Measurements from ENCODE around the gene SERPINE2. TPM values are rescaled to one million over a fixed set of nuclear protein-coding genes. Genes with fewer than 3 reads are reported as not detected.
A peak's percentile ranks its signal among the peaks of the same experiment; 100 is the strongest.

SERPINE2 gene
- total and polyA plus RNA-seq, 9 donors: 59.6 to 136 (median 113) TPM

DNA sequence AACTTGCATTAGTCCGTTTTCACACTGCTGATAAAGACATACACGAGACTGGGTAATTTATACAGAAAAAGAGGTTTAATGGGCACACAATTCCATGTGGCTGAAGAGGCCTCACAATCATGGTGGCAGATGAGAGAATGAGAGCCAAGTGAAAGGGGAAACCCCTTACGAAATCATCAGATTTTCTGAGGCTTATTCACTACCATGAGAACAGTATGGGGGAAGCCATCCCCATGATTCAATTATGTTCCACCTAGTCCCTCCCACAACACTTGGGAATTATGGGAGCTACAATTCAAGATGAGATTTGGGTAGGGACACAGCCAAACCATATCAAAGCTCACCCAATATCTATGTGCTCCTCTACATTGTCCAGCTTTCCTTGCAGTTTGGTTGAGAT, 16.0 kb upstream of the SERPINE2 start:
- Histone ChIP-seq H3K4me1 (ENCODE audit: control insufficient read depth, insufficient read depth, low read length) (no peaks in the 10 kb centered on the region), H3K36me3 (ENCODE audit: control insufficient read depth, insufficient read depth, low read length) (no peaks in the 10 kb centered on the region), H3K27me3 (ENCODE audit: control insufficient read depth, insufficient read depth, low read length) (no peaks in the 10 kb centered on the region), H3K27ac (ENCODE audit: low read length) (no peak overlapping the region), H3K4me3 (ENCODE audit: low read length) (no peak overlapping the region), H3K9me3 (replicated peaks; ENCODE audit: control insufficient read depth, low read depth, low read length) (no peaks in the 10 kb centered on the region)
- no peak for DNase-seq
- WGBS (ENCODE audit: insufficient coverage): 82% methylated on average over 2 of the region's 3 CpGs

- peaks cover under 1% of the 10 kb centered on the region for H3K27me3 ChIP-seq (ENCODE audit: control insufficient read depth, insufficient read depth, low read length)
- no peak overlapping the region for H3K27ac ChIP-seq (ENCODE audit: low read length)
- H3K4me1 ChIP-seq (ENCODE audit: control insufficient read depth, insufficient read depth, low read length): no peaks in the 10 kb centered on the region
- no peaks in the 10 kb centered on the region for H3K9me3 ChIP-seq (replicated peaks; ENCODE audit: control insufficient read depth, low read depth, low read length)
- no peak for DNase-seq
- 80% methylated on average over 1 of the region's 3 CpGs for WGBS (ENCODE audit: insufficient coverage)
- no peaks in the 10 kb centered on the region for H3K36me3 ChIP-seq (ENCODE audit: control insufficient read depth, insufficient read depth, low read length)
- no peak overlapping the region for H3K4me3 ChIP-seq (ENCODE audit: low read length)
Measured at GRCh38 chr2:224046752-224047151, 7.7 kb upstream of the SERPINE2 start.

- Histone ChIP-seq H3K4me1 (ENCODE audit: control insufficient read depth, insufficient read depth, low read length) (peaks cover 4% of the 10 kb centered on the region), H3K36me3 (ENCODE audit: control insufficient read depth, insufficient read depth, low read length) (no peaks in the 10 kb centered on the region), H3K4me3 (ENCODE audit: low read length) (no peak overlapping the region), H3K9me3 (replicated peaks; ENCODE audit: control insufficient read depth, low read depth, low read length) (no peaks in the 10 kb centered on the region), H3K27me3 (ENCODE audit: control insufficient read depth, insufficient read depth, low read length) (peaks cover 16% of the 10 kb centered on the region), H3K27ac (ENCODE audit: low read length) (no peak overlapping the region)
- WGBS (ENCODE audit: insufficient coverage): 75% methylated on average over 1 of the region's 6 CpGs
- peak; percentile 54 for DNase-seq
Measured at GRCh38 chr2:224042191-224042696, 3.2 kb upstream of the SERPINE2 start.

DNA sequence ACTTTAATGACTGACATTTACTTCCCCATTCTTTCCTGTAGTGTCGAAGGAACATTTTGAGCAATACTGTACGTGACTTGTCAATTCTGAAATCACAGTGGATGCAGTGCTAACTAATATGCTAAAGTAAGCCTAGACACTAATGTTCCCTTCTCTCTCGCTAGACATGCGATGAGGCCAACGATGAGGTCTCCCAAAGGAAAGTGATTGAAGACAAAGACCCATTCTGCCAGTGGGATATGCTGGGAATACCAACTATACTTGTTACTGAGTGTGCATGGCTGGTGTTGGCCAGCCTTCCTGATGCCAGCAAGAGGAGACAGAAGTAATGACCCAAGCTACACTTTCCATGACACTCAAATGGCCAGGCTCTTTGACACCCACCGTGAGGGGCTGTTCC, 2.5 kb upstream of the SERPINE2 start:
- Histone ChIP-seq H3K9me3 (replicated peaks; ENCODE audit: control insufficient read depth, low read depth, low read length) (no peaks in the 10 kb centered on the region), H3K4me1 (ENCODE audit: control insufficient read depth, insufficient read depth, low read length) (peaks cover 4% of the 10 kb centered on the region), H3K27ac (ENCODE audit: low read length) (no peak overlapping the region), H3K4me3 (ENCODE audit: low read length) (no peak overlapping the region), H3K27me3 (ENCODE audit: control insufficient read depth, insufficient read depth, low read length) (peaks cover 19% of the 10 kb centered on the region), H3K36me3 (ENCODE audit: control insufficient read depth, insufficient read depth, low read length) (no peaks in the 10 kb centered on the region)
- WGBS (ENCODE audit: insufficient coverage): 100% methylated on average over 1 of the region's 6 CpGs
- no peak for DNase-seq

DNA sequence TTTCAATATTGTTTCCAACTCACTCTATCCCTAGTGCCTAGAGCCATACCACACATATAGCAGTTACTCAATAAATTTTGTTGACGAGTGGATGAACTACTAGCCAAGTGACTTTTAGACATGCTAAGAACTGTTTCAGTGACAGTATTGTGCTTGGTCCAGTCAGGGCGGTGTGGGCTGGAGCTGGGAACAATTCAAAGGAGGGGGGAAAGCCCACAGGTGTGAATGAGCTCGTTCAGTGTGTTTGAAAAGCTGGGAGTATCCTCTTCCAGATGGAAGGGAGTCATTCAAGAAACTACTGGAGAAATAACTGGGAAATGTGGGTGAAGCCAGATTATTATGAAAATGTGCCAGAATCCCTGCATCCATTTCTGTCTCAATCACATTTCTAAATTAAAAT, 1.7 kb upstream of the SERPINE2 start:
- Histone ChIP-seq H3K9me3 (replicated peaks; ENCODE audit: control insufficient read depth, low read depth, low read length) (no peaks in the 10 kb centered on the region), H3K36me3 (ENCODE audit: control insufficient read depth, insufficient read depth, low read length) (no peaks in the 10 kb centered on the region), H3K27ac (ENCODE audit: low read length) (no peak overlapping the region), H3K27me3 (ENCODE audit: control insufficient read depth, insufficient read depth, low read length) (peaks cover 19% of the 10 kb centered on the region), H3K4me1 (ENCODE audit: control insufficient read depth, insufficient read depth, low read length) (peaks cover 4% of the 10 kb centered on the region), H3K4me3 (ENCODE audit: low read length) (no peak overlapping the region)
- 88% methylated on average over 2 of the region's 3 CpGs for whole genome bisulfite sequencing (ENCODE audit: insufficient coverage)
- DNase-seq: no peak

- WGBS (ENCODE audit: insufficient coverage): 5% methylated on average over 11 of the region's 21 CpGs
- H3K27ac ChIP-seq (ENCODE audit: low read length): peak overlapping the region; percentile 72
- peaks cover 19% of the 10 kb centered on the region for H3K27me3 ChIP-seq (ENCODE audit: control insufficient read depth, insufficient read depth, low read length)
- DNase-seq: peak; percentile 30
- no peaks in the 10 kb centered on the region for H3K9me3 ChIP-seq (replicated peaks; ENCODE audit: control insufficient read depth, low read depth, low read length)
- no peaks in the 10 kb centered on the region for H3K36me3 ChIP-seq (ENCODE audit: control insufficient read depth, insufficient read depth, low read length)
- peak overlapping the region; percentile 53 for H3K4me3 ChIP-seq (ENCODE audit: low read length)
- peaks cover 4% of the 10 kb centered on the region for H3K4me1 ChIP-seq (ENCODE audit: control insufficient read depth, insufficient read depth, low read length)
Measured at GRCh38 chr2:224039770-224040440, 819 bp upstream of the SERPINE2 start.

DNA sequence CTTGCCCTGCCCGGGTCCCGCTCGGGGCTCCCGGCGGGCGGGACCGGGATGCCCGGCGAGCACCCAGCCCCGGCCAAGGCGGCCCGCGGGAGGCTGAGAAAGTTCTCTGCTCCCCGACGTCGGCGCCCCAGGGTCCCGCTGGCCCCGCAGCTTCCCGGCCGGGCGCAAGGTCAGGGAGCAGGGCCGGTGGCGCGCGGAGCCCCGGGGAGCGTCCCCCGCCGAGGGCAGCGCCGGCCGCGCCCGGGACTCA, 331 bp downstream of the SERPINE2 start:
- Histone ChIP-seq H3K9me3 (replicated peaks; ENCODE audit: control insufficient read depth, low read depth, low read length) (no peaks in the 10 kb centered on the region), H3K4me3 (ENCODE audit: low read length) (peak overlapping the region; percentile 64), H3K4me1 (ENCODE audit: control insufficient read depth, insufficient read depth, low read length) (peaks cover 4% of the 10 kb centered on the region), H3K36me3 (ENCODE audit: control insufficient read depth, insufficient read depth, low read length) (no peaks in the 10 kb centered on the region), H3K27me3 (ENCODE audit: control insufficient read depth, insufficient read depth, low read length) (peaks cover 19% of the 10 kb centered on the region), H3K27ac (ENCODE audit: low read length) (no peak overlapping the region)
- no peak for DNase-seq
- WGBS (ENCODE audit: insufficient coverage): 0% methylated on average over 35 of the region's 35 CpGs

- Histone ChIP-seq H3K4me3 (ENCODE audit: low read length) (peak overlapping the region; percentile 64), H3K9me3 (replicated peaks; ENCODE audit: control insufficient read depth, low read depth, low read length) (no peaks in the 10 kb centered on the region), H3K4me1 (ENCODE audit: control insufficient read depth, insufficient read depth, low read length) (peaks cover 4% of the 10 kb centered on the region), H3K27ac (ENCODE audit: low read length) (no peak overlapping the region), H3K36me3 (ENCODE audit: control insufficient read depth, insufficient read depth, low read length) (no peaks in the 10 kb centered on the region), H3K27me3 (ENCODE audit: control insufficient read depth, insufficient read depth, low read length) (peaks cover 19% of the 10 kb centered on the region)
- WGBS (ENCODE audit: insufficient coverage): under 1% methylated on average over 33 of the region's 36 CpGs
- DNase-seq: peak; percentile 51
Measured at GRCh38 chr2:224038049-224038829, 847 bp downstream of the SERPINE2 start.

DNA sequence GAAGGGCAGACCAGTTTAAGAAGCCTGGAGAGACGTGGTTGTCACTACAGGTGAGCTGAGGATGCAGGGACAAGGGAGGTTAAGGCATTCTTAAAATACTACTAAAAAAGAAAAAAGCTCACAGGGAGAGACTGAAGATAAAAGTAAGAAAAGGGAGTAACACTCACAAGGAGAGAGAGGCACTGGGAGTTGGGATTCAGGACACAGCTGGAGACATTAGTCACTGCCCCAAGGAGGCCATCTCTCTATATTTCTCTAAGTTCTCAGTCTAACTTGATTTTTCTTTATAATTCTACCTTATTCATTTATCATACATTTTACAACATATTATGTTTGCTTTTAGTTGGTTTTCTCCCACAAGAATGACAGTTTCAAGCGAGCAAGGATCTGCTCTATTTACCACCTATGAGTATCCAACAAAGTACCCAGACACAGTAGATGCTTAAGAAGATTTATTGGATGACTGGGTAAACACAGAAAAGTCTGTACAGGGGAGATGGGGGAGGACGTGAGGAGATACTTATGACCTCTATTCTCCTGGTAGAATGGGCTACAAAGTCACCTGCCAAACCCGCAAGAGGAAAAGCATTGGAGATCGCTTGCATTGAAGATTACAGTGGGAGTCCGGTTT, 2.2 kb downstream of the SERPINE2 start:
- no peaks in the 10 kb centered on the region for H3K9me3 ChIP-seq (replicated peaks; ENCODE audit: control insufficient read depth, low read depth, low read length)
- no peak overlapping the region for H3K4me3 ChIP-seq (ENCODE audit: low read length)
- H3K27me3 ChIP-seq (ENCODE audit: control insufficient read depth, insufficient read depth, low read length): peaks cover 19% of the 10 kb centered on the region
- 78% methylated on average over 4 of the region's 6 CpGs for WGBS (ENCODE audit: insufficient coverage)
- no peaks in the 10 kb centered on the region for H3K36me3 ChIP-seq (ENCODE audit: control insufficient read depth, insufficient read depth, low read length)
- H3K27ac ChIP-seq (ENCODE audit: low read length): no peak overlapping the region
- H3K4me1 ChIP-seq (ENCODE audit: control insufficient read depth, insufficient read depth, low read length): peaks cover 4% of the 10 kb centered on the region
- no peak for DNase-seq

GRCh38 chr2:224034017-224034416, 5.1 kb downstream of the SERPINE2 start:
- H3K36me3 ChIP-seq (ENCODE audit: control insufficient read depth, insufficient read depth, low read length): no peaks in the 10 kb centered on the region
- no peak overlapping the region for H3K4me3 ChIP-seq (ENCODE audit: low read length)
- no peaks in the 10 kb centered on the region for H3K9me3 ChIP-seq (replicated peaks; ENCODE audit: control insufficient read depth, low read depth, low read length)
- peaks cover 8% of the 10 kb centered on the region for H3K27me3 ChIP-seq (ENCODE audit: control insufficient read depth, insufficient read depth, low read length)
- 86% methylated on average over 3 of the region's 5 CpGs for WGBS (ENCODE audit: insufficient coverage)
- H3K4me1 ChIP-seq (ENCODE audit: control insufficient read depth, insufficient read depth, low read length): no peaks in the 10 kb centered on the region
- DNase-seq: no peak
- no peak overlapping the region for H3K27ac ChIP-seq (ENCODE audit: low read length)
